HG03025 (cell line): ENCODE data around the gene SERTAD2.

Experiments used
- ATAC-seq: cut with Tn5 transposase; IDR thresholded peaks from one replicate; pipeline ENCODE4 v1.9.1; 2021; ENCODE audit warnings: mild to moderate bottlenecking, moderate library complexity; ENCODE audit not compliant: unreplicated experiment, low FRiP score

The SERTAD2 gene

DNA sequence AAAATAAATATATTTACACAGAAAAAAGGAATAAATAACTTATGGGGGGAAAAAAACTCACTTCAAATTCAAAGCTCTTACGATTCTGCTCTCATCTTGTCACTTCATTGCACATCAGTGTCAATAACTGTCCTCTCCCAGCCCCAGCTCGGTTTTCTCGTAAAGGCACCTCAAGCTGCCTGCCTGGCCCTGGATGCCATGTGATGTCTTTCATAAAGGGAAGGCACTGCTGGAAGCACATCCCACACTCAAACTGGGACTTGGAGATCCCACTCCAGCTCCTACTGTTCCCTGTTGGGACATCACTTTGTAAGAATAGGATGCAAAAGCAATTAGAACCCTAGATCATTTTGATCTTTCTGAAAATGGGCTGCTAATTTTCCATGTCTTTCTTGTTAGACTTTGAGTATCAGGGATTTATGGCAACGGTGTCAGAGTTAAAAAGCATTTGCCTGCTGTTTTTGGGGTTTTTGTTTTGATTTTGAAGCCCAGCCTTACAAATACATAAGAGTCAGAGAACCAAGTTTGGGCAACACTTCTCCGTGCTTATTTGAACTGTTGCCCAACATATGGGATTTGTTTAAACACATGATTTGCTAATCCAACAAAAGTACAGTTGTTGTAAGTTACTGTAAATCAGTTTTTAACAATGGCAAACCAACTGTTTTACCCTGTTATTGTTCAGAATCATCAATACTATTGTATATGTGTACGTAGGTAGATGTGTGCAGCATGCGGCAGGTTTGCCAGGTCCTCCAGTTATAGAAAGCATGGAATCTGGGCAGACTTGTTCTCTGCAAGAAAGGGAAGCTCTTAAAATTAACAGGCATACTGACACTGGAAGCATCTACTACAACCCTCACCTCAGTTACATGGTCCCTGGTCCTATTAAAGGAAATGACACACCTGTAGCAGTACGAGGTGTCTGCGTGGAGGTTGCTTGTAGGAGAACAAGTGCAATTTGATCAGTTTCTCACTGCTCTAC lies 20.6 kb downstream of the SERTAD2 start:
- ATAC-seq: no peak

DNA sequence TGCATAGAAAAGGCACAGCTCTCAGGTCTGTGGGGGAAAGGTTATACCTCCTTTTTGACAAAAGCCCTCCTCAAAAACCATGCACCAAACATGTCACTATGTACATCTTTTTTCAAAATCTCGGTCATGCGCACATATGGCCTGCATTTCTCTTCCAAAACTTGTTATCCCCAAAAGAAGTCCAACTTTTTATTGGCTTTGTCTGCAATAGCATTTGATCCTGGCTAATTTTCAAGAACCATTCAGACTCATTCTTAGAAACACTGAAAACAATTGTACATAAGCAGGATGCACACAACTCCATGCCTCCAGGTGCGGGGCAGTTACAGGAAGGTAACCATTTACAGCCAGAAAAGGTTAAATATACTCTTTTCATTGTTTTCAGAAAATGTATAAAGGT lies 21.9 kb downstream of the SERTAD2 start:
- no peak for ATAC-seq

DNA sequence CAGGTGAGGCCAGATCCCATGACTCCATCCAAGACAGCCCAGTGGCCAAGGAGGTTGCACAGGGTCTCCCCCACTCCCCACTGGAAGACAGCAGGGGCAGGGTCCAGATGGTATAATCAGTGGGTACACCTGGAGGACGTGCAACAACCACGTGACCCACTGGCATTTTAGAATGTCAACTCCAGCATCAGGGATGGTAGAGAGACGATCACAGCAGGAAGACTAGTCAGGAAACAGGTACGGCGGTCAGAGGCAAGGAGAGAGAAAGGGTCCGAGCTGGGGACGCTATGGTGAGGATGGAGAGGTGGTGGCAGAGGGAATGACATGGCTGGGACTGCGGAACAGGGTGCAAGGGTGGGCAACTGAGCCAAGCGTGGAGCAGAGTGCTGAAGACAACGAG lies 23.0 kb downstream of the SERTAD2 start:
- no peak for ATAC-seq

GRCh38 chr2:64629875-64630274 lies 23.8 kb downstream of the SERTAD2 start:
- ATAC-seq: no peak

DNA sequence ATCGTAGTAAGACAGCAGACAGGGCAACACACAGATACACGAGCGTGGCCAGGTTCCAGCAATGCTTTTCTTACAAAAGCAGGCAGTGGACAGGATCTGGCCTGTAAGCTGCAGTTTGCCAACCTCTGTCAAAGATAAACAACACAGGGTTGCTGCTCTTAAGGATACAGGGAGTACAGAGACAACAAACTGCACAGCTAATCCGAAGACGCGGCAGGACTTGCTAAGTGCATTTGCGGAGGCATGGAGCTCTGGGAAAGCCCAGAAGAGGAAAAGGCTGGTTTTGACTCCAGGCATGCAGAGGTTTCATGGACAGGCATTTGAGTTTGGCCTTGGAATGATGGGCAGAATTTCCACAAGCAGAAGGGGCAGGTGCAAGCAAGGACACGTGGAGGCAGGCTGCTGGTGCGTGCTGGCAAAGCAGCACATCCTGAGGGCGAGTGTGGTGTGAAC lies 24.4 kb downstream of the SERTAD2 start:
- ATAC-seq: no peak

- no peak for ATAC-seq
Observed at GRCh38 chr2:64627860-64628841, 25.6 kb downstream of the SERTAD2 start.

DNA sequence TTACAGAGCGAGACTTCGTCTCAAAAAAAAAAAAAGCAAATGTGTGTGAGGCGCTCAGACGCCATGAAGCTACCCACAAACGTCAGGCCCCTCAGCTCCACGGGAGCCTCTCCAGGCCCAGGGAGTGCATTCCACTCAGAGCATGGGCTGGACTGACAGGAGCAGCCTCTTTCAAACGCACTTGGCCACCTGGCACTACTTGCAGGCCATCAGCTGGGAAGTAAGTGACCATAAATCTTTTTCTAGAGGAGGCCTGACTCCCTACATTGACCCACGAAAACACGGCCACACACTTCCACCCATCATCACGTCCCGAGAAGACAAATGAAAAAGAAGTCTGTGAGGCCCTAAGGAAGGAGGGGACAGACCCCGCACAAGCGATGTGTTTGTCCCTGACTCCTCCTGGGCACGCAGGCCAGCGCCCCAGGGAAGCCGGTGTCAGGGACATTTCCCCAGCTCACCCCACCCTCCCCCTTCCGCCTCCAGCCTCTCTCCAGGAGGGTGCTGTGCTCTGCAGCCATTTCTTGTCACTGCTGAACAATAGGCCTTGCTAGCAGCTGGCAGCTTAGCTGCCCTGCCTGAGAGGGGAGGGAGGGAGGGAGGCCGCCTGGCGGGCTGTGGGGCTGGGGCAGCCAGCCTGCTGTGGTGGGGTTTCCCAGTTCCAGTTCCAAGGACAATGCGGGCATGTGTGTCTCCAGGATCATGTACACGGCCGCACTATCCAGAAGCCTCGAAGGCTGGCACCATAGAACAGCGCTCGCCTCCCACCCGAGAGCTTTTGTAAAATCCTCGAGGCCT lies 26.6 kb downstream of the SERTAD2 start:
- no peak for ATAC-seq

DNA sequence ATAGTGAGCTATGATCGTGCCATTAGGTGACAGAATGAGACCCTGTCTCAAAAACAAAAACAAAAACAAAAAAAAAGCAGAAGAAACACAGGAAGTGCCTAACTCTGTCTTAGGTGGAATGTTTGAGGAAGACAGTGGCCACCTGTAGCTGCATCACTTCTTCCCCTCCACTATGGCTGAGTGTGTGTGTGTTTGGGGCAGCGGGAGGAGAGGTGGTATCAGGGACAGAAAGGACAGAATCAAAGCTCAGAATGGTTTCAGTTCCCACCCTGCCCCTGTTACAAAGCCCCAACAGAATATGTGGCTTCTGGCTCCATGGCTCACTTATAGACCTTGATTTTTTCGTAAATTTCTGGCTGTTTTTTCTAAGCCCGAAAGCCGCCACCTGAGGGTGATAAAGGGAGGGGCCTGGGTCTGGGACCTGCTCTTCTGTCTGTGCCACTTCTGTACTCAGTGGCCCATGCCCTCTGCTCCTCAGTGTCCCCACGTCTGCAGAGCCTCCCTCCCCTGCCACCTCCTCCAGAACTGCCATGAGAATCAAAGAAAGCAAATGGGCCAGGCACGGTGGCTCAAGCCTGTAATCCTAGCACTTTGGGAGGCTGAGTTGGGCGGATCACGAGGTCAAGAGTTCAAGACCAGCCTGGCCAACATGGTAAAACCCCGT lies 27.4 kb downstream of the SERTAD2 start:
- no peak for ATAC-seq

DNA sequence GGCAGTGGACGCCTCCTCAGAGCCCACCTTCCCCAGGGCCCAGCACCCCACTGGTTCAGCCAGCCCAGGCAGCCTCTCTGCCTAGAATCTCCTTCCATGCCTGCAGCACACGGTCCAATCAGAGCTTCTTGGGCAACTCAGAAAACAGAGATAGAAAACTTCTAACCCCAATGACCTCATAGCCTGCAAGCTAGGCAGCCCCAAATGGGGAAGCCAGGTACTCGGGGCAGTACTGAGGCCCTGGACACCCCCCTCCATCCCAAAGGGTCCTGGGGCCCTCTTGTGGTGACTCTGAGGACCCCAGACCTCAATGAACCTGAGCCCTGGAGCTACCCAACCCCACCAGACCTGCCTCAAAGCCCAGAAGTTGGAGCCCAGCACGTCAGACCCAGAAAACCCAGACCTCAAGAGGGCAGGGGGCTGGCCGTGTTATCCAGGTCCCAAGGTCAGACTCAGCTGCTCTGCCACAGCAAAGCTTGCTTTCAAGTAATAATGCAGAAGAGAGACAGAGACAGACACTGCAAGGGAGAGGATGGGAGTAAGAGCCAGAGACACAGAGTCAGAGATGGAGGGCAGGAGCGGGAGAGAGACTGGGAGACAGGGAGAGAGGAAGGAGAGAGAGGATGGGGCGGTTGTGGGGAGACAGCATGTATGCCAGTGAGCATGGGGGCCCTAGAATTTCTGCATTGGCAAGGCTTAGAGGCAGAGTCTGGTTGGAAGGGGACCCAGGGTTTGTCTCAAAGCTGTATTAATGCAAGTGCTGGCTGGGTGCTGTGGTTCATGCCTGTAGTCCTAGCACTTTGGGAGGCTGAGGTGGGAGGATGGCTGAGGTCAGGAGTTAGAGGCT lies 28.2 kb downstream of the SERTAD2 start:
- no peak for ATAC-seq

DNA sequence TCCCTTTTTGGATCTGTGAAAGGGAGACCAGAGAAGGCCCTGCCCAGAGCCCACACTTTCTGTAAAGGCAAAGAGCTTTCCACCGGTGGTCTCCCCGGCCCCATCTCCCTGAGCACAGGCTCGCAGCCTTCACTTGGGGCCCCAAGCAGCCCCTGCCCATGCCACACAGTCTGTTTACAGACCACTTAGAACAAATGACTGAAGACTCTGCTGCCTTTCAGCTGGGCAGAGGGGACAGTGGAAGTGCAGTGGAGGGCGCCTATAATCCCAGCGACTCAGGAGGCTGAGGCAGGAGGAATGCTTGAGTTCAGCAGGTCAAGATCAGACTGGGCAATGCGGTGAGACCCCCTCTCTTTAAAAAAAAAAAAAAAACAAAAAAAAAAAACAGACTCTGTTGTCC lies 28.9 kb downstream of the SERTAD2 start:
- no peak for ATAC-seq

DNA sequence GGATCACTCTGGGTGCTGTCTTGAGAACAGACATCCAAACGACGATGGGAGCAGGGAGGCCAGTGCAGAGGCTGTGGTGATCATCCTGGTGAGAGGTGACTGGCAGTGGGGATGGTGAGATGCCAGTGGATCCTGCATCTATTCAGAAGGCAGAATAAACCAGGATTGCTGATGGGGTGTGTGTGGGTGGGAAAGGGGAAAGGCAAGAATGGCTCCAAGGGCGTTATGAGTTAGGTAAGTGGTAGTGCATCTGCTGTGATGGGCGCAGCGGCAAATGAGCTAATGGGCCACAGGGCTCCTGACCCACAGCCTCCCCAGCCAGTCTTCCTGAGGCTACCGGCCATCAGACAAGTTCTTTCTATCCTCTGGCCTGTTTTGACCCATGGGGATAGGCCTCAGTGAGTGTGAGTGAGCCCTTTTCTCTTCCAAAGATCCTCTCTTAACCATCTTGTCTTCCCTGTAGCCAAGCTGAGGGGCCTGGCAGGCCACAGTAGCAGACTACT lies 29.6 kb downstream of the SERTAD2 start:
- no peak for ATAC-seq

- ATAC-seq: no peak
Observed at GRCh38 chr2:64623242-64623850, 30.4 kb downstream of the SERTAD2 start.

DNA sequence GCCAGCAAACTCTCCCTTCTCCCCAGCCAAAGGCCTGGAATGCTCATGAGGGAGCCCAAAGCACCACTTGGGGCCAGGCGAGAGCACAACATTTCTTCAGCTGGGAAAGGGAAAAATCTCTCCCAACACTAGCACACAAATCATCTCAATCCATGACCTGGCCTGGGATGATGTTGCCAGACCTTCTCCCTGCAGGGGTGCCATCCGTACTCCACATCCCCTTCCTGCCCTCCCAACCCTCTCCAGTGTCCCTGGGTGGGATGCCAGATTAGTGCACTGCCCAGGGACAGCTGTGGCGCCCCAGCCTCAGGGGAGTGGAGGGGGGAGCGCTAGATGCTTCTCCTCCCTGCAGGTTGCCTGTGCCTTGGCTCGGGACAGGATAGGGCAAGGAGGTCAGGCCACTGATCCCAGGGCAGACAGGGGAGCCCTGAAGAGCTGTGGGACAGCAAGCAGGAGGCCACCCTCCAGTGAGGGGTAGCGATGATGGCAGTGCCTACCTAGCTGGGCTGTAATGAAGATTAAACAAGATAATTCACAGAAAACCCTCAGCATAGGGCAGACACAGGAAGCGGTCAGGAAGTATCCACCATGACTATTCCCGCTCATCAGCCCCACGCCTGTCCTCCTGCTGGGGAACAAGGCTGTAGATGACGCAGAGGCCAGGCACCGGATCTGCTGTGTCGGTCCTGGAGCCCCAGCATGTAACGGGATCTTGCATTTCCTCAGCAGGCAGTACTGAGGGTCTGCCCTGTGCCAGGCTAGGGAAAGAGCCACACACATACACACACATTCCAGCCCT lies 31.1 kb downstream of the SERTAD2 start:
- ATAC-seq: no peak

DNA sequence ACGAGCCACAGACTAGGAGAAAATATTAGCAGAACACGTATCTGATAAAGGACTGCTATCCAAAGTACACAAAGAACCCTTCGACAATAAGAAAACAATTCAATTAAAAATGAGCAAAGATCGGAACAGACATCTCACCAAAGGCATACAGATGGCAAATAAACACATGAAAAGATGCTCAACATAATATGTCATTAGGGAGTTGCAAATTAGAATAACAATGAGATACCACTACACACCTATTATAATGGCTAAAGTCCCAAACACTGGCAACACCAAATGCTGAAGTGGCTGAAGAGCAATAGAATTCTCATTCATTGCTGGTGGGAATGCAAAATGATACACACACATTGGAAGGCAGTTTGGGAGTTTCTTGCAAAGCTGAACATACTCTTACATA lies 33.1 kb downstream of the SERTAD2 start:
- no peak for ATAC-seq

DNA sequence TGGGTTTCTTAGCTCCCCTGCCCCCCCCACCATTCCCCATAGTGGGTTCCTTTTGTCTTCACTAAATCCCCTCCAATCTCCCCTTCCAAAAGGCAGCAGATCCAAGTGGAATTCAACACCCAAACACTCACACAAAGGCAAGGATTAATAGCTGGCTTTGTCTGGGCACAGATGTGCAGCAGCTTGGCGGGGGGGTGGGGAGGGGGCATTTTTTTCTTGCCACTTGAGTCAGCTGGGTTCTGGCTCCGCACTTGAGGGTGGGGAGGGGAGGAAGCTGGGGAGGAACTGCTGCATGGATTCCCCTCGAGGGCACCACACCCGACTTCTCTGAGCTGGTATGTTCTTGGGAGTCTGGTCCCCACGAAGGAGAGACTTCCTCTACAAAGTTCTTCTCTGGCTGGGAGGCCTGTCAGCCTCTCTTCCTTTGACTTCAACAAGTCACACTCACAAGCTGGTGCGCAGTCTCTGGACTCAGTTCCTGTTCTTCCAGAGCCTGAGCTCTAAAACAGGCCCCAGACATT lies 36.0 kb downstream of the SERTAD2 start:
- no peak for ATAC-seq

- ATAC-seq: no peak
Observed at GRCh38 chr2:64615844-64616536, 37.7 kb downstream of the SERTAD2 start.
